ENCODE data around the gene VMP1.
"Not testable (repeated sequence)": the region's sequence is repeated elsewhere in the genome, so short reads cannot be mapped to it uniquely, and the experiment has no call there.

The VMP1 gene

DNA sequence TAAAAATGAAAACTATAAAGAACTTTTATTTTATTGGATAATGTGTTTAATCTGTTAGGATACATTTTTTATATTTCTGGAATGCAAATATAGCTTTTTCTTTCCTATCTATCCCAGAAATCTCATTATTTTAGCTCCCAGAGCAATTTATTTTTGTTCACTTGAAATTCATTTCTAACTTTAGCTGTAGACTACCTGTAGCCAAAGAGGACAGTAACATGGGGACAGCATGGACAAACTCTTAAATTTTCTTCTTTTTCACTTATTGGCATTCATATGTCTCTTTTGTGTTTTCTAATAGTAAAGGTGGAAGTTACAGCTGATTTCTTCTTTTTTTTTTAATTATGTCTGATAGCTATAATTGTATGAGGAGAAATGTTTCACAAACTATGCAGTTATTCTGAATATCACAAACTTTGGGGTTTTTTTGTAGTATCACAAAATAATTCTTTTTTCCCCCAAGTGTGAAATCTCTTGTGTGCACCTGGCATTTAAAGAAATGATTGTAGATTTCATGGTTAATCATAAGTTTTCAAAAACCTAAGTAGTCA, 55.4 kb downstream of the VMP1 start:
- Mint-ChIP-seq H3K36me3 (ENCODE audit: low read depth) (peaks cover 48% of the 10 kb centered on the region), H3K27ac (peak overlapping the region; percentile 67), H3K9me3 (no peaks in the 10 kb centered on the region), H3K27me3 (no peaks in the 10 kb centered on the region), H3K4me1 (ENCODE audit: low read depth) (peaks cover 15% of the 10 kb centered on the region), H3K4me3 (no peak overlapping the region)
- intact Hi-C loops (cut with micrococcal nuclease), result no loop called here

DNA sequence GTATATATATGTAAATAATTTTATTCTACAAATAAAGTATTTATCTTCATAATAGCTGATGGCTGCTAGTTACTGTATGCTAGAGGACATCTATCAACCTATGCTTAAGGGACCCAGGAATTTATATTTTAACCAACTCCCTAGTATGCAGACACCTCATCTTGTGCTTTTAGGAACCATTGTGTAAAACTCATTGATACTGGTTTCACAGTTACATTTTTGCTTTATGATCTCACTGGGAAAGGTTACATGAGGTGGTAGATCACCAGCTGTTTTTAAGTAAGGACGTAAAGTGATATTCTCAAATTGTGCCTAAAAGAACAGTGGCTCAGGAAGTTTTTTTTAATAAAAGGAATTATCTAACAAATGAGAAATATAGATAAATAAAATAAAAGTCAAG, 56.4 kb downstream of the VMP1 start:
- H3K4me3 Mint-ChIP-seq, result no peak overlapping the region
- no peaks in the 10 kb centered on the region for H3K27me3 Mint-ChIP-seq
- H3K27ac Mint-ChIP-seq, result no peak overlapping the region
- H3K4me1 Mint-ChIP-seq (ENCODE audit: low read depth), result peaks cover 21% of the 10 kb centered on the region
- H3K36me3 Mint-ChIP-seq (ENCODE audit: low read depth), result peaks cover 47% of the 10 kb centered on the region
- H3K9me3 Mint-ChIP-seq, result no peaks in the 10 kb centered on the region
- intact Hi-C loops (cut with micrococcal nuclease), result no loop called here

DNA sequence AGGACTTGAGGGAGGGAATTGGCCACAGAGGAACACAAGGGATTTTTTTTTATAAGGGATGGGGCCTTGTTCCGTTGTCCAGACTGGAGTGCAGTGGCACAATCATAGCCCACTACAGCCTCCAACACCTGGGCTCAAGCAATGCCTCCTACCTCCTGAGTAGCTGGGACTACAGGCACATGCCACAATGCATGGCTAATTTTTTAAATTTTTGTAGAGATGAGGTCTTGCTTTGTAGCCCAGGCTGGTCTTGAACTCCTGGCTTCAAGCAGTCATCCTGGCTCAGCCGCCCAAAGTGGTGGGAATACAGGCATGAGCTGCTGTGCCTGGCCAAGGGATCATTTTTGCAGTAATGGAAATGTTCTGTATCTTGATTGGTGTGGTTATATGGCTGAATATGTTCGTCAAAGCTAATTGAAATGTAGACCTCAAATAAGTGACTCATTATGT, 56.9 kb downstream of the VMP1 start:
- Mint-ChIP-seq H3K27ac (no peak overlapping the region), H3K4me1 (ENCODE audit: low read depth) (peaks cover 21% of the 10 kb centered on the region), H3K9me3 (no peaks in the 10 kb centered on the region), H3K4me3 (no peak overlapping the region), H3K36me3 (ENCODE audit: low read depth) (peaks cover 43% of the 10 kb centered on the region), H3K27me3 (no peaks in the 10 kb centered on the region)
- intact Hi-C loops (cut with micrococcal nuclease), result no loop called here

DNA sequence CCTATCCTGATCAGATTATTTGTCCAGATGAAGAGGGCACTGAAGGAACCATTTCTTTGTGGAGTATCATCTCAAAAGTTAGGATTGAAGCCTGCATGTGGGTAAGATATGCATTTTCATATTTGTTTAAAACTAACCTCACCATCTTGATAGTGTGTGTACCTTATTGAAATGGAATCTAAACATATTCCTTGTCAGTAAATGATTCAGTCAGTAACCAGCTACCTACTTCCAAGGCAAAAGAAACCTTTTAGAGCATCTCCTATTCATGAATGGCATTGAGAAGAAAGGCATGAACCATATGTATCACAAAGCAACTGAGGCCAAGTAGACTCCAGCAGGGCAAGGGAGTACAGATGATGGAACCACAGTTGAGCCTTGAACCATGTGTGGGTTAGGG, 57.6 kb downstream of the VMP1 start:
- H3K4me3 Mint-ChIP-seq, result no peak overlapping the region
- no peaks in the 10 kb centered on the region for H3K27me3 Mint-ChIP-seq
- H3K27ac Mint-ChIP-seq, result no peak overlapping the region
- H3K9me3 Mint-ChIP-seq, result no peaks in the 10 kb centered on the region
- peaks cover 36% of the 10 kb centered on the region for H3K36me3 Mint-ChIP-seq (ENCODE audit: low read depth)
- intact Hi-C loops (cut with micrococcal nuclease), result no loop called here
- H3K4me1 Mint-ChIP-seq (ENCODE audit: low read depth), result peaks cover 14% of the 10 kb centered on the region

DNA sequence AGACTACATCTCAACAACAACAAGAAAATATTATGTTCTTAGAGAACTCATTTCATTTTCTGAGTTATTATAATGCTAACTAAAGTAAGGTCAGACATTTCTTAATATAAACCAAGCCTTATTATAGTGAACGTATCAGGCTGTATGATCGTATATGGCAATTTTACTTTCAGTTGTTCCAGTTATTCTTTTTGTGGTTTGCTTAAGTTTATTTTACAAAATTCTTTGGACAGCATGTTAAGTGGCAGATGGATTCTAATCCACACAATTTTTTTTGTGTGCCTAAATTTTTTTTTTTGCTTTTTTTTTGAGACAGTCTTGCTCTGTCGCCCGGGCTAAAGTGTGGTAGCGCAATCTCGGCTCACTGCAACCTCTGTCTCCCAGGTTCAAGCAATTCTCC, 59.0 kb downstream of the VMP1 start:
- H3K27ac Mint-ChIP-seq, result no peak overlapping the region
- no peak overlapping the region for H3K4me3 Mint-ChIP-seq
- no peaks in the 10 kb centered on the region for H3K27me3 Mint-ChIP-seq
- peaks cover 28% of the 10 kb centered on the region for H3K36me3 Mint-ChIP-seq (ENCODE audit: low read depth)
- no peaks in the 10 kb centered on the region for H3K9me3 Mint-ChIP-seq
- intact Hi-C loops (cut with micrococcal nuclease), result no loop called here
- H3K4me1 Mint-ChIP-seq (ENCODE audit: low read depth), result peaks cover 21% of the 10 kb centered on the region

DNA sequence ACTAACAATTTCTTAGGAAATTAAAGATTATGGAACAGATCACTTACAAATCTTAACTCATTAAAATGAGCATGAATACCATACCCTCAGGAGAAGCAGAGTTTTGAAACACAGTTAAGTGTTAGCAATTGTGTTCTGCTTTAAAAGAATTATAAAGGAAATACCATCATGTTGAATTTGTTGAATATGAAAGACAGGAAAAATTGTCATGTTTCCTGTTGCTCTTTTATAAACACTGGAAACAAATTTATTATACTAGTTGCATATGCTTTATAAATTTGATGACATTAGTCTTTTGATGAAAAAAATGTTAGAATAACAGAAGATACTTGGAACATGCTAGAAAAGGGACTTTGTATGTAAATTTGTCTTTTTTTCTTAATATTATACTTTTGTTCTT, 59.7 kb downstream of the VMP1 start:
- Mint-ChIP-seq H3K4me3 (no peak overlapping the region), H3K36me3 (ENCODE audit: low read depth) (peaks cover 28% of the 10 kb centered on the region), H3K4me1 (ENCODE audit: low read depth) (peaks cover 20% of the 10 kb centered on the region), H3K27ac (no peak overlapping the region), H3K9me3 (no peaks in the 10 kb centered on the region), H3K27me3 (no peaks in the 10 kb centered on the region)
- intact Hi-C loops (cut with micrococcal nuclease), result no loop called here

DNA sequence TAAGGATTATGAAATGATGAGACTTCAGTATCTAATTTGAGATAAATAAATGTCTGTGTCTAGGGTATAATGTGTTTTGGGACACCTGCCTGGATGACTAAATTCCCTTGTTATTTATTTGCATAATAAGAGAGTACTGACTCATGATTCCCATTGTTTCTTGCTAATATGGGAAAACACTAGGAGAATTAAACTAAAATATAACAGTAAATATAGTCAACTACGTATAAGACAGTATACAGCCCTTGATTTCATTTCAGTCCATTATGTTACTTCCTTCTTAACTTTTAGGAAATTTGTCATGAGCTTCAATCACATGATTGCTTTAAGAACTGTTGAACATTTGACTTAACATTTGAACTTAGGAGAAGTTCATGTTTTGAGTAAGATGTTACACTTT, 62.4 kb downstream of the VMP1 start:
- H3K4me3 Mint-ChIP-seq, result no peak overlapping the region
- peaks cover 44% of the 10 kb centered on the region for H3K36me3 Mint-ChIP-seq (ENCODE audit: low read depth)
- H3K27ac Mint-ChIP-seq, result peak overlapping the region; percentile 78
- intact Hi-C loops (cut with micrococcal nuclease), result loop anchor here (1.0 kb wide), 1 partner anchor 11 kb away; no protein-coding TSS in a partner anchor
- H3K9me3 Mint-ChIP-seq, result no peaks in the 10 kb centered on the region
- peaks cover 20% of the 10 kb centered on the region for H3K4me1 Mint-ChIP-seq (ENCODE audit: low read depth)
- H3K27me3 Mint-ChIP-seq, result no peaks in the 10 kb centered on the region

DNA sequence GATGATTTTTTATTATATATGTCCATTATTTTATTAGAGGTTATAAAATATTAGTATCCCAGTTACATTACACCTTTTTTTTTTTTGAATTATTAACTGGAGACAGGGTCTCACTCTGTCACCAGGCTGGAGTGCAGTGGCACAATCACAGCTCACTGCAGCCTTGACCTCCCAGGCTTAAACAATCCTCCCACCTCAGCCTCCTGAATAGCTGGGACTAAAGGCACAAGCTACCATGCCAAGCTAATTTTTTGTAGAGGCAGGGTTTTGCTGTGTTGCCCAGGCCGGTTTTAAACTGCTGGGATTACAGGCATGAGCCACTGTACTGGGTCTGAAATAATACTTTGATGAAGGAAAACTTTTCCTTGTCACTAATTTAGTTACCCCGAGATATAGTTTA, 63.6 kb downstream of the VMP1 start:
- intact Hi-C loops (cut with micrococcal nuclease), result no loop called here
- Mint-ChIP-seq H3K4me1 (ENCODE audit: low read depth) (peaks cover 20% of the 10 kb centered on the region), H3K27me3 (no peaks in the 10 kb centered on the region), H3K9me3 (no peaks in the 10 kb centered on the region), H3K27ac (peak overlapping the region; percentile 78), H3K36me3 (ENCODE audit: low read depth) (peaks cover 43% of the 10 kb centered on the region), H3K4me3 (no peak overlapping the region)

DNA sequence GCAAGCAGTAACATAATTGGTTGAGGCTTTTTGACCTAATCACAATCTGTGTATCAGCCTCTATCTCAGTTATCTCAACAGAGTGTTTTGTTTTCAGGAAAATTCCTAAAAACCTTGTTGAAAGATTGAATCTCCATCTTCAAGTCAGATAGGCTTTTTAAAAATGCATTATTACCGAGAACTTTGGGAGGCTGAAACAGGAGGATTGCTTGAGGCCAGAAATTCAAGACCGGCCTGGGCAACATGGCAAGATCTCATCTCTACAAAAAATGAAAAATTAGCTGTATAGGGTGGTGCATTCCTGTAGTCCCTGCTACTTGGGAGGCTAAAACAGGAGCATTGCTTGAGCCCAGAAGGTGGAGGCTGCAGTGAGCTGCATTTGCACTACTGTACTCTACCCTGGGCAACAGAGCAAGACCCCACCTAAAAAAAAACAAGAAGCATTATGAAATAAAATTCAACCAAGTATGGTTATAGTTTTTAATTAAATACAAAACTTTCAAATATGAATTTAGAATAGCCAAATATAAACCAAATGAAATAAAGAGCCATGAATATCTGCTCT, 68.4 kb downstream of the VMP1 start:
- H3K27ac Mint-ChIP-seq, result no peak overlapping the region

DNA sequence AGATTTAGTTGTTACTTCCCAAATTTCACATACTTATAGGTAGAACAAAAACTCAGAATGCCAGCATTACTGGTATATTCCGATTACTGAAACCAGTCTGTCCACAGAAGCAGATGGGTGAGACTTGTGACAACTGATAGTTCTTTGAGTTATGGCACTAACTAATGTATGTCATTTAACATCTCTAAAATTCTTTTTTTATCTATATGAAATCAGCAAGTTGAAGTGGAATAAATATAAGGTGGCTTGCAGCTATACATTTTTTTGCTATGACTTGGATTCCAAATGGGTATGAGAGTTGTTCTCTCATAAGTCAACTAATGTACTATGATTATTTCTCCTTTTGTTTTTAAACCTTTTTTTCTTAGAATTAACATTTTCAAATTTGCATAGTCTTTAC, 69.1 kb downstream of the VMP1 start:
- peaks cover 9% of the 10 kb centered on the region for H3K9me3 Mint-ChIP-seq
- intact Hi-C loops (cut with micrococcal nuclease), result no loop called here
- H3K4me3 Mint-ChIP-seq, result no peak overlapping the region
- H3K36me3 Mint-ChIP-seq (ENCODE audit: low read depth), result peaks cover 53% of the 10 kb centered on the region
- peaks cover 21% of the 10 kb centered on the region for H3K4me1 Mint-ChIP-seq (ENCODE audit: low read depth)
- peak overlapping the region; percentile 4 for H3K27ac Mint-ChIP-seq
- no peaks in the 10 kb centered on the region for H3K27me3 Mint-ChIP-seq

More for the DNA sequence above, 68.4 kb downstream of the VMP1 start:
- peaks cover 51% of the 10 kb centered on the region for H3K36me3 Mint-ChIP-seq (ENCODE audit: low read depth)
- peaks cover 9% of the 10 kb centered on the region for H3K9me3 Mint-ChIP-seq
- intact Hi-C loops (cut with micrococcal nuclease), result no loop called here
- no peaks in the 10 kb centered on the region for H3K27me3 Mint-ChIP-seq
- no peak overlapping the region for H3K4me3 Mint-ChIP-seq
- peaks cover 25% of the 10 kb centered on the region for H3K4me1 Mint-ChIP-seq (ENCODE audit: low read depth)

DNA sequence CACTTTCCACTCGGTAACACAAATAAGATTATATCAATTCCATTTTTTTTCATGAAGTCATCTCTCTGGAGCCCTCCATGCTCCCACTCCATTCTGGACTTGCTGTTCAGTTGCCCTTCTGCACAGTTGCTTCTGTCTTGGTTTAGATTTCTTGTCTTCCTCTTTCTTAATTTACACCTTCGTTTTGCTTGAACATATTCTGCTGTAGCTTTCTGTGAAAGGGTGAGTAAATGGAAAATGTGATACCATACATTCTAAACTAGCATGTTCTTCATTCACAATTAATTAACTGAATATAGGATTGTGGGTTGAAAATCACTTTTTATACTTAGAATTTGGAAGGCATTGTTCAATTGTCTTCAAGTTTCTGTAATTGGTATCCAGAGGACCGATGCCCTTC, 69.6 kb downstream of the VMP1 start:
- Mint-ChIP-seq H3K36me3 (ENCODE audit: low read depth) (peaks cover 53% of the 10 kb centered on the region), H3K4me3 (no peak overlapping the region), H3K27ac (peak overlapping the region; percentile 4), H3K4me1 (ENCODE audit: low read depth) (peaks cover 18% of the 10 kb centered on the region), H3K9me3 (peaks cover 9% of the 10 kb centered on the region), H3K27me3 (no peaks in the 10 kb centered on the region)
- intact Hi-C loops (cut with micrococcal nuclease), result no loop called here

DNA sequence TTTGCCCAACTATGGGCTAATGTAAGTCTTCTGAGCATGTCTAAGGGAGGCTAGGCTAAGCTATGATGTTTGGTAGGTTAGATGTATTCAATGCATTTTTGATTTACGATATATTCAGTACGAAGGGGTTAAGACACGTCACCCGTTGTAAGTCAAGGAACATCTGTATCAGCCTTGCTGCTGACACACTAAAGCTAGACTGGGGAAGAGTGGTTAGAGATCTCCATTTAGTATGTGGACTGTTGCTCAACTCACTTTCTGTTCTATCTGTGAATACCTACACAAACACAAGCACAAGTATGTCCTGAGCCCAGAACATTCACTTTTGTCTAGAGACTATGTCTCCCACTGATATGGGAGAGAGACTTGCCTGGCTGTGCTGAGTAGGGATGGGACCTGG, 71.5 kb downstream of the VMP1 start:
- intact Hi-C loops (cut with micrococcal nuclease), result no loop called here
- Mint-ChIP-seq H3K36me3 (ENCODE audit: low read depth) (peaks cover 62% of the 10 kb centered on the region), H3K27ac (peak overlapping the region; percentile 3), H3K4me1 (ENCODE audit: low read depth) (peaks cover 28% of the 10 kb centered on the region), H3K4me3 (no peak overlapping the region), H3K27me3 (no peaks in the 10 kb centered on the region), H3K9me3 (peaks cover 9% of the 10 kb centered on the region)

DNA sequence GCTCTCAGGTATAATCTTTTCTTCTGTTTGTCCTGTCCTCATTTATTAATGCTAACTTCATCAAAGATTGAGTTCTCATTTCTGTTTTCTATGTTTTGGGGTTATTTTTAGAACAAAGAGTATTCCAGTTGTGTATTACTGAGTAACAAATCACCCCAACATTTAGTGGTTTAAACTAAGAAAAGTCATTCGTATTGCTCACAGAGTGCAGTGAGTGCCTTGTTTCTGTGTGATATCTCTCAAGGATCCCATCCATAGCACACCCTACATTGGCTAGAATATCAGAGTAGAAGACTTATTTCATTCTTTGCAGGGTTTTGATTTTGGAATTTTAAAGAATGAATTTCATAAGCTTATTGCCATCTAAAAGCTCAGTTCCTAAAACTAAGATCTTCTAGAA, 72.1 kb downstream of the VMP1 start:
- H3K4me3 Mint-ChIP-seq, result no peak overlapping the region
- peaks cover 33% of the 10 kb centered on the region for H3K4me1 Mint-ChIP-seq (ENCODE audit: low read depth)
- peak overlapping the region; percentile 3 for H3K27ac Mint-ChIP-seq
- peaks cover 62% of the 10 kb centered on the region for H3K36me3 Mint-ChIP-seq (ENCODE audit: low read depth)
- H3K9me3 Mint-ChIP-seq, result peaks cover 9% of the 10 kb centered on the region
- intact Hi-C loops (cut with micrococcal nuclease), result no loop called here
- H3K27me3 Mint-ChIP-seq, result no peaks in the 10 kb centered on the region

DNA sequence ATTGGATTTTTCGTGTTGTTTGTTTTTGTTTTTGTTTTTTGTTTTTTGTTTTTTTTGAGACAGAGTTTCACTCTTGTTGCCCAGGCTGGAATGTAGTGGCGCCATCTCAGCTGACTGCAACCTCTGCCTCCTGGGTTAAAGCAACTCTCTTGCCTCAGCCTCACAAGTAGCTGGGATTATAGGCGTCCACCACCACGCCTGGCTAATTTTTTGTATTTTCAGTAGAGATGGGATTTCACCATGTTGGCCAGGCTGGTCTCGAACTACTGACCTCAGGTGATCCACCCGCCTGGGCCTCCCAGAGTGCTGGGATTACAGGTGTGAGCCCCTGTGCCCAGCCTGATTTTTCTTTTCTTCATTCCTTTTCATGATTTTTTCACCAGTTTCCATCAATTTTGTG, 73.1 kb downstream of the VMP1 start:
- H3K27me3 Mint-ChIP-seq; H3K4me3 Mint-ChIP-seq; intact Hi-C loops (cut with micrococcal nuclease); H3K9me3 Mint-ChIP-seq: not testable (repeated sequence)
- Mint-ChIP-seq H3K27ac (peak overlapping the region; percentile 3), H3K4me1 (ENCODE audit: low read depth) (peaks cover 33% of the 10 kb centered on the region), H3K36me3 (ENCODE audit: low read depth) (peaks cover 52% of the 10 kb centered on the region)

Measured in dendritic cell treated with granulocyte-macrophage colony-stimulating factor and Interleukin-4, amounts not matched to agents 40 ng/mL and 50 ng/mL, for 4 days (primary cell).